Stimulated activated naive CD8-positive, alpha-beta T cell treated with anti-CD3 and anti-CD28 coated beads, Interleukin-15, Interleukin-2, amounts not matched to agents 100 ng/mL and 50 ng/mL, for 24 hours (primary cell): Measurements from ENCODE around the gene B4GAT1.

Experiments
- H3K27ac Mint-ChIP-seq: one replicate; pipeline ENCODE4 v1.8.0; 2021; ENCODE audit warnings: mild to moderate bottlenecking, mixed read lengths
- H3K27me3 Mint-ChIP-seq: one replicate; pipeline ENCODE4 v1.8.0; 2021; ENCODE audit warnings: mixed read lengths
- H3K36me3 Mint-ChIP-seq: one replicate; pipeline ENCODE4 v1.8.0; 2021; ENCODE audit warnings: low read depth, mixed read lengths
- H3K4me1 Mint-ChIP-seq: one replicate; pipeline ENCODE4 v1.8.0; 2021; ENCODE audit warnings: low read depth, mixed read lengths
- H3K4me3 Mint-ChIP-seq: one replicate; pipeline ENCODE4 v1.8.0; 2021; ENCODE audit warnings: mild to moderate bottlenecking, mixed read lengths
- H3K9me3 Mint-ChIP-seq: one replicate; pipeline ENCODE4 v1.8.0; 2021; ENCODE audit warnings: mixed read lengths

Gene B4GAT1

GRCh38 chr11:66333896-66334604 lies 13.4 kb downstream of the B4GAT1 start:
- no peaks in the 10 kb centered on the region for H3K9me3 Mint-ChIP-seq
- H3K27me3 Mint-ChIP-seq: no peaks in the 10 kb centered on the region
- no peak overlapping the region for H3K27ac Mint-ChIP-seq
- H3K4me1 Mint-ChIP-seq: peaks cover 38% of the 10 kb centered on the region
- H3K36me3 Mint-ChIP-seq: peaks cover 17% of the 10 kb centered on the region
- no peak overlapping the region for H3K4me3 Mint-ChIP-seq

DNA sequence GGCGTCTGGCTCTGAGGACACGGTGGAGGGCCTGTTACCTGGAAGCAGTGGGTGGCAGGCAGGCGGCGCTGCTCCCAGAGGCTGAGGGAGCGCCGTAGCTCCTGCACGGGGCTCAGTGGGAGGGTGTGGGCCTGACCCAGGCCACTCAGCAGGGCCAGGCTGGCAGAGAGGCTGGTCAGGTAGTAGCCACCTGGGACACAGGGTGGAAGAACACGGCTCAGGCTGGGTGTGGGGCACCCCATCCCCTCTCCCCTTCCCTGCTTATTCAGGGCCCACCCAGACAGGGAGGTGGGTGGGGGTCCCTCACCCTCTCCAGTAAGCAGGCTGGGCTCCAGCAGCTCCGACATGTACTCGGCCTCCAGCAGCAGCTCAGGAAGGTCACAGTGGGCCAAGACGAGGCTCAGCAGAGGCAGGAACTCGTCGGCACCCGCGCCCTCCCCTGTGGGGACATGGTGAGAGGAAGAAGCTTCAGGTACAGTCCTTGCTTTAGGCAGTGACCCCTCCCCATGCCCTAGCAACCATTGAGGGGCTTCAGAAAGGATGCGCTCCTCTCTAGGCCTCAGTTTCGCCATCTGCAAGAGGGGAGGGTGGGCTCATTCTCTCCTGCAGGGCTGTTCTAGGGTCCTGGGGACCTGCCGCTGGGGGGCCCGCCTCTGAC lies 14.1 kb downstream of the B4GAT1 start:
- Mint-ChIP-seq H3K36me3 (peaks cover 11% of the 10 kb centered on the region), H3K27me3 (no peaks in the 10 kb centered on the region), H3K27ac (no peak overlapping the region), H3K4me1 (peaks cover 39% of the 10 kb centered on the region), H3K9me3 (no peaks in the 10 kb centered on the region), H3K4me3 (no peak overlapping the region)

DNA sequence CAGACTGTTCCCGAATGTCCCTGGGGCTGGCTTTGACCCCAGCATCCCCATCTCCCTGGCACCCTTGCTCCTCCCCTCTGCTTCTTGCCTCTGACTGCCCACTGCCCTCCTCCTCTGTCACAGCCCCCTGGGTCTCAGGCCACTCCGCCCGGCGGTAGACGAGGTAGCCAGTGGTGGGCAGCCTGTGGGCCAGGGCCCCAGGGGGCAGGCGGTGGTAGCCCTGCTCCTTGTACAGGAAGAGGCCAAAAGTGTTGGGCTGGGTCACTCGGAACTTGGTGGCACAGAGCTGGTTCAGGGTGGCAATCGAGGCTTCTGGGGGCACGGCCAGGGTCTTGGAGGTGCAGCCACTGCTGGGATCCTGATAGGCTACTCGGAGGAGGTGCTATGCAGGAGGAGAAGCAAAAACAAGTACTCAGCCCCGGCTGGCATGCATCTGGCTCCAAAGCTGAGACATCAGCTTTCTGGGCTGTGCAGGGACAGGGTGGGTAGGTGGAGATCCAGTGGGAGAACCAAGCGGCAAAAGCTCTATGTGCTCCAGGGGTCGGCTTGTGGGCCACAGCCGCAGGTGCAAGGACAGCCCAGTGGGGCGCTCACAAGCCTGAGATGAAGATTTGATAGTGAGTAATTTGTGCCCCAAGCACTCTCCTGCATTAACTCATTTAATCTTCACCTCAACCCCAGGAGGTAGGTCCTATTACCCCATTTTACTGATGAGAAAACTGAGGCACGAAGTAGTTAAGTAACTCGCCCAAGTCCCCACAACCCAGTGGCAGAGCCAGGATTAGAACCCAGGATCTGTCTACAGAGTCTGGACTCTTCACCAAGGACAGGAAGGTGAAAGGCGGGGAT lies 14.8 kb downstream of the B4GAT1 start:
- Mint-ChIP-seq H3K9me3 (no peaks in the 10 kb centered on the region), H3K4me1 (peaks cover 40% of the 10 kb centered on the region), H3K27me3 (no peaks in the 10 kb centered on the region), H3K36me3 (peaks cover 7% of the 10 kb centered on the region), H3K4me3 (no peak overlapping the region), H3K27ac (no peak overlapping the region)

DNA sequence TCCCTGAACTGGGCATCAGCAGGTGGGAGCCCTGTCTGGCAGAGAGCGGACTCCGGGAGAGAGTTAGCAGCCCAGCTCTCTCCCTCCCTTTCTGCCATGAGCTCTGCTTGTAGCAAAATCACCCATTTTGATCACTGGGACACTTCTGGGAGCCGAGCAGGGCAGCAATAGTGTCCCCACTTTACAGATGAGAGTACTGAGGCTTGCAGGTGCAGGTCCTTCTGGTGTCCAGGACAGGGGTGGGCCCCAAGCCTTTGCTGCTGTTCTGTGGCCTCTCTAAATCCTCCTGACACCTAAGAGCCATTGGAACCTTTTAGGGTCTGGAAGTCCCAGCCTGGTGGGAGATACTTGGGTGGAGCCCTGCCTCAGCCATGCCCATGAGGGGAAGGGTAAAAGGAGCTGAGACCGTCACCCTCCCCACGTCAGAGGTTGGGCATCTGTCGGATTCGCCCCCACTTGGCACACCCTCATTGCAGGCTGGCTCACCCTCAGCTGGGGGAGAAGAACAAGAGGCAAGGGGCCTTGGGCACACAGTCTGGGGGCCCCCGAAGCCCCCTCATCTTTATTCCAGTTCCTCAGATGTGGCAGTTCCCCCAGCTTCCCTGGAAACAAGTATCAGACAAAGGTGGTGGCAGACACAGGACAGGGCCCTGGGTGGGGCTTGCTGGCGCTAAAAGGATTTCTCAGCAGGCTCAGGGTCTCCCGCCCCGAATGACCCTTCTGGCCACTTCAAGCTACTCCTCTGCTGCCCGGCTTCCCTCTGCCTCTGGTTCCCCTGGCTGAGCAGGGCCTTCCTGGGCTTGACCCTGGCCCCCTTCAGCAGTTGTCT lies 15.7 kb downstream of the B4GAT1 start:
- no peaks in the 10 kb centered on the region for H3K9me3 Mint-ChIP-seq
- peaks cover 38% of the 10 kb centered on the region for H3K4me1 Mint-ChIP-seq
- H3K27me3 Mint-ChIP-seq: no peaks in the 10 kb centered on the region
- H3K36me3 Mint-ChIP-seq: no peaks in the 10 kb centered on the region
- H3K4me3 Mint-ChIP-seq: no peak overlapping the region
- no peak overlapping the region for H3K27ac Mint-ChIP-seq

- H3K27ac Mint-ChIP-seq: no peak overlapping the region
- no peaks in the 10 kb centered on the region for H3K36me3 Mint-ChIP-seq
- peaks cover 39% of the 10 kb centered on the region for H3K4me1 Mint-ChIP-seq
- no peaks in the 10 kb centered on the region for H3K9me3 Mint-ChIP-seq
- H3K4me3 Mint-ChIP-seq: no peak overlapping the region
- no peaks in the 10 kb centered on the region for H3K27me3 Mint-ChIP-seq
Measured at GRCh38 chr11:66330931-66331330, 16.5 kb downstream of the B4GAT1 start.

GRCh38 chr11:66329165-66329673 lies 18.2 kb downstream of the B4GAT1 start:
- no peak overlapping the region for H3K27ac Mint-ChIP-seq
- no peaks in the 10 kb centered on the region for H3K9me3 Mint-ChIP-seq
- peaks cover 38% of the 10 kb centered on the region for H3K4me1 Mint-ChIP-seq
- H3K36me3 Mint-ChIP-seq: no peaks in the 10 kb centered on the region
- H3K27me3 Mint-ChIP-seq: no peaks in the 10 kb centered on the region
- H3K4me3 Mint-ChIP-seq: no peak overlapping the region

DNA sequence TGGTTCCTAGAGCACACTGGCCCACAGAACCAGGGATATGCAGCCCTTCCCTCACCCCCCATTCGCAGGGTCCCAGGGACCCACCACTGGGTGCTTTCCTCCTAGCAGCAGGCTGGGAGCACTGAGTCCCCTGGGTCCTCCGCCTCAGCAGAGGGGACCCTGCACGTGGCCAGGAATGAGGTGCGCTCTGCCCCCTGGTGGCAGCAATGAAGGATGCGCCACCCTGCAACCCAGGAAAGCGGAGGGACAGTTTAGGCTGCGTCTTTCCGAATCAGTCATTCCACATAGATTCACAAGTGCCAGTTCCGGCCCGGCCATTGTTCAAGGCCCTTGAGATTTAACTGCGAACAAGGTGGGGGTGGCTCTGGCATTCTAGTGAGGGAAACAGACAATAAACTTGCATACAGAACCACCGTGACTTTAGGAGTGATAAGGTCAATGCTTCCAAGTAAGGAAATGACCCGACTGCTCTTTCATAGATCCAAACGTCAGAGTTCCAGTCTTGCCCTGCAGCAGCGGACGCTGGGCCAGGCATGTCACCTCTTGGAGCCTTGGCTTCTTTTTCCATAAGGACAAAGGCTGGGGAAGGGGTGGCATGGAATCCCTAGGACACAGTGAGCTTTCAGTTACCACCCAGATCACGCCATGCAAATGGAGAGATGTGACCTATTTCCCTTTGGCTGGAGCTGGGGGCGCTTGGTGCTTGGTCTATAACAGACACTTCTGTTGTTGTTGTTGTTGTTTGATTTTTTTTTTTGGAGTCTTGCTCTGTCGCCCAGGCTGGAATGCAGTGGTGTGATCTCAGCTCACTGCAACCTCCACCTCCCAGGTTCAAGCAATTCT lies 18.9 kb downstream of the B4GAT1 start:
- H3K4me1 Mint-ChIP-seq: peaks cover 39% of the 10 kb centered on the region

GRCh38 chr11:66328031-66328301 lies 19.5 kb downstream of the B4GAT1 start:
- no peaks in the 10 kb centered on the region for H3K27me3 Mint-ChIP-seq
- no peaks in the 10 kb centered on the region for H3K36me3 Mint-ChIP-seq
- peaks cover 45% of the 10 kb centered on the region for H3K4me1 Mint-ChIP-seq
- H3K4me3 Mint-ChIP-seq: peak overlapping the region; percentile 9
- H3K9me3 Mint-ChIP-seq: no peaks in the 10 kb centered on the region
- peak overlapping the region; percentile 88 for H3K27ac Mint-ChIP-seq

More for the DNA sequence above, 18.9 kb downstream of the B4GAT1 start:
- no peaks in the 10 kb centered on the region for H3K27me3 Mint-ChIP-seq
- H3K36me3 Mint-ChIP-seq: no peaks in the 10 kb centered on the region
- H3K27ac Mint-ChIP-seq: peak overlapping the region; percentile 88
- H3K9me3 Mint-ChIP-seq: no peaks in the 10 kb centered on the region
- peak overlapping the region; percentile 48 for H3K4me3 Mint-ChIP-seq

- Mint-ChIP-seq H3K4me3 (peak overlapping the region; percentile 9), H3K36me3 (no peaks in the 10 kb centered on the region), H3K27me3 (no peaks in the 10 kb centered on the region), H3K27ac (peak overlapping the region; percentile 88), H3K9me3 (no peaks in the 10 kb centered on the region), H3K4me1 (peaks cover 46% of the 10 kb centered on the region)
Measured at GRCh38 chr11:66327171-66328030, 20.0 kb downstream of the B4GAT1 start.

- Mint-ChIP-seq H3K4me3 (no peak overlapping the region), H3K27ac (peak overlapping the region; percentile 13), H3K27me3 (no peaks in the 10 kb centered on the region), H3K36me3 (no peaks in the 10 kb centered on the region), H3K4me1 (peaks cover 46% of the 10 kb centered on the region), H3K9me3 (no peaks in the 10 kb centered on the region)
Measured at GRCh38 chr11:66326261-66327111, 20.9 kb downstream of the B4GAT1 start.

DNA sequence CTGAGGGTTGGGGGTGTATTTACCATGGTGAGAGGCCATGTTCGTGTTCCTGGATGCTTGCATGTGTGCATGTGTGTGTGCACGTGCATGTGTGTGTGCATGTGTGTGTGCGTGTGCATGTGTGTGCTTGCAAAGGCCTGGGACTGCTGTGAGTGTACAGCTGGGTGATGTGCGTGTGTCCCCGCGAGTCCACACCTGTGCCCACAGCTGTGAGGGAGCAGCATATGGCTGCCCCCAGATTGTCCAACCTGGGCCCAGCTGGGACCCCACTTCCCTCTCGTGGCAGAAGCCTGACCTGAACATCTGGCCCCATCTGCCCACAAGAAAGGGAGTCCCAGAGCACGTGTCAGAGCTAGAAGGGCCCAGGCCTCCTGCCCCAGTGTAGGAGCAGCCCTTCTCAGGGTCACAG lies 22.2 kb downstream of the B4GAT1 start:
- H3K4me3 Mint-ChIP-seq: no peak overlapping the region
- H3K27me3 Mint-ChIP-seq: no peaks in the 10 kb centered on the region
- H3K9me3 Mint-ChIP-seq: no peaks in the 10 kb centered on the region
- H3K27ac Mint-ChIP-seq: no peak overlapping the region
- H3K4me1 Mint-ChIP-seq: peaks cover 46% of the 10 kb centered on the region
- H3K36me3 Mint-ChIP-seq: no peaks in the 10 kb centered on the region

GRCh38 chr11:66324664-66325063 lies 22.8 kb downstream of the B4GAT1 start:
- peaks cover 50% of the 10 kb centered on the region for H3K4me1 Mint-ChIP-seq
- H3K9me3 Mint-ChIP-seq: no peaks in the 10 kb centered on the region
- H3K36me3 Mint-ChIP-seq: no peaks in the 10 kb centered on the region
- H3K4me3 Mint-ChIP-seq: no peak overlapping the region
- no peaks in the 10 kb centered on the region for H3K27me3 Mint-ChIP-seq
- no peak overlapping the region for H3K27ac Mint-ChIP-seq
